NCI-H2029 treated with DMSO at 0.1 percent for 48 hours (cell line): ENCODE results near the gene PSMB3.
A peak's percentile ranks its signal among the peaks of the same experiment; 100 is the strongest.

Experiments used
- DNase-seq: peaks from one replicate; lab custom pipeline; 2025; lab: John Stamatoyannopoulos, UW

Gene PSMB3

DNA sequence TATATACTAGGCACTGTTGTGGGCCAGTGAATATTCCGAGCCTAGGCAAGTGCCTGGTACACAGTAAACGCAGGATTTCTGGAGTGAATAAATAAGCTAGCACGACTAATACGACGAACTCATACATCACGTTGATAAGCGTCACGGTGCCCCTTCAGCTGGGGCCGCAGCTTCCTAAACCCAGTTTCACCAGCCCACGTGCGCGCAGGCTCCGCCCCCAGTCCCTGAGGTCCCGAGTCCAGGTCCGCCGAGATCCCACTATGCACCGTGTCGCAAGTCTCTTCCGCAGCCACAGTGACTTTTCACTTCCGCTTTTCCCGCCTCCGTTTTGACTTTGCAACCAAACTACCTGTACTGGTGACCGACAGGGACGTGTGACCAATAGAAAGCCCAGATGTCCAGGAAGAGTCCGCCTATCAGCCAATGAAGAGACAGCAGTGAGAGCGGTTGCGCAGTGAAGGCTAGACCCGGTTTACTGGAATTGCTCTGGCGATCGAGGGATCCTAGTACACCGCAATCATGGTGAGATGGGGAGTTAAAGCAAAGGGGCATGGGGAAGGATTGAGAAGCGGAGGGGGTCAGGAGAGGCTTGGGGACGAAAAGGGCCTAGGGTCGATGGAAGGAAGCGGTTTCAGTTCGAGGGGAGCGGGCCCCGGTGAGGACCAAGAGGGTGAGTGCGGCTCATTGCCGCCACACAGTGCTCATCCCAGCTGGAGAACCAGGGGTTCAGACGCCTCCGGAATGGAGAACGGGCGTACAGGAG is at the start of gene PSMB3:
Gene PSMB3 (plus strand): TSS at position 434 of the 763 bp plus-strand sequence. CDS start 86 bp downstream, at position 520.
- DNase-seq, result peak; percentile 99

- no peak for DNase-seq
Observed at GRCh38 chr17:38702916-38703741, 49.4 kb upstream of the PSMB3 start.

DNA sequence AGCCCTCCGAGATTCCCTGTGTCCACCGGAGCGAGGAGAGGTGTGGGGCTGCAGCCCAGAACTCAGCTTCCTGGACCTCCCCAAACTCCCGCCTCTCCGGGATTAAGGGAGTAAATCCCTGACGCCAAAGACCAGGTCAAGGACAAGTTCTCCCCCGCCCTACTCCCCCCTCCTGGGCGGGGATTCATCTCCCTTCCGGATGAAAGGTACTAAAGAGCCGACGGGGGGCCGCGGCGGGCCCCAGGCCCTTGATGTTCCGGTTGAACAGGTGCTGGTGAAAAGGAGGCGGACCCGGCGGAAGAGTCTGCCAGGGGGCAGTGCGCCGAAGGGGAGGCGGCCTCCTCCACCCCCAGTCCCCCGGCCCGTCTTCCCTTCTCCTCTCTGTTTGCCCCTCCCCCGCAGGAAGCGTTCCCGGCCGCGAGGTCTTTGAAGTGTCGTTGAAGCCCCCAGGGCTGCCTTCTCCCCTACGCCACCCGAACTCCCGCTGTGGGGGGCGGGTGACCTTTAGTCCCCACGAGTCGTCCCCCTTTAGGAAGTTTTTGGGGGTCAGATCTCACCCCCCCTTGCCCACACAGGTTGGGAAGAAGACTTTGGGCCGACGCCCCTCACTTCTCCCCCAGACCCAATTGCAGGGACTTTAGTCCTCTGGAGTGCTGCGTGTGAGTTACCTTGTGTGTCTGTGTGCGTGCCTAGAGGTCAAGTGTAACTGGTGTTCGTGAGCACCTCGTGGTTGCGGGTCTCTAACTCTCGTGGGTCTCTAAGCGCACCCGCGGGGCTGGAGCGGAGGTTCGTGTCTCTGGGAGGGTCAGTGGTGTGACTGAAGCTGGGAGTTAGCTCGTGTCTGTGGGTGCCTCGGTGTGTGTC is 48.6 kb upstream of the PSMB3 start:
- DNase-seq, result peak; percentile 83

DNA sequence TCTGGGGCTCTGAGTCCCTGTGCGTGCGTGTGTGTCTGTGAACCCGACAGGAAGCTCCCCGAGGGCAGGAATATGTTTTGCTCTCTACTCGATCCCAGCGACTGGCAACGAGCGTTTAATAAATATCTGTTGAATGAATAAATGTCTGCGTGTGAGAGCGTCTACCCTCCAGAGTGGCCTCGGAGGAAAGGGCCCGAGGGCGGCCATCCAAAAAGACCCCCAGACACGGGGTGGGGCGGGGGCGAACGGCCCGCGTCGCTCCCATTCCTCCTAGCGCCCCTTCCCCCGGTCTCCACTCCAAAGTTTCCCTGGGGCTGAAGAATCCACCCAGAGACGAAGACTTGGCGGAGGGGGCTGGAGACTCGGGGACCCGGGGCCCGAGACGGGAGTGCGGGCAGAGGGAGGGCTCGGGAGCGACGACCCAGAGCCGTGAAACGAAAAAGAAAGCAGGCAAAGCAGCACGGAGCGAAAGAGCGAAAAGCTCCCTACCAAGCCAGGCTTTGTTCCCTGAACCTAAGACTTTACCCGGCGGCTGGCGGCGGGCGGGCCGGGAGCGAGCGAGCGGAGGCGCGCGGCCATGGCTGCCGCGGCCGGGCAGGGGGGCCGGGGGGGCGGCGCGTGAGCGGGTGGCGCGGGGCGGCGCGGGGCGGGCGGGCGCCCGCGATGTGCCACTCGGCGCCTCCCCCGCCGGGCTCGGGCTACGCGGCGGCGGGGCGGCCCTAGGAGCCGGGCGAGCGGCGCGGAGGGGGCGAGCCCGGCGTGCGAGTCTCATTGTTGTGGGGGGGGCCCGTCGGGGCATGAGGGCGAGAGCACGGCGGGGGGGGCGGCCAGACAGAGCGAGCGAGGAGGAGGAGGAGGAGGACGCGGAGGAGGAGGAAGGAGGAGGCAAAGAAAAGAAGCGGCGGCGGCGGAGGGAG is 47.7 kb upstream of the PSMB3 start, which contains the start of gene MLLT6:
Gene MLLT6 (plus strand): TSS at position 668 of the 917 bp plus-strand sequence. CDS start 360 bp downstream, outside the sequence.
- DNase-seq, result peak; percentile 35

DNA sequence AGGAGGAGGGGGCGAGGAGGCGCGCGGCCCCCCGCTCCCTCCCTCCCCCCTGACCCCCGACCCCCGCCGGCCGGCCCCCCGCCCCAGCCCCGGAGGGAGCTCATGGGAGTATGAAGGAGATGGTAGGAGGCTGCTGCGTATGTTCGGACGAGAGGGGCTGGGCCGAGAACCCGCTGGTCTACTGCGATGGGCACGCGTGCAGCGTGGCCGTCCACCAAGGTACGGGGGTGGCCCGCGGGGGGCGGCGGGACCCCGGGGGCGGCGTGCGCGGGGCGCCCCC is 47.1 kb upstream of the PSMB3 start:
- DNase-seq, result no peak

GRCh38 chr17:38705803-38706504 is 46.6 kb upstream of the PSMB3 start:
- DNase-seq, result no peak

DNA sequence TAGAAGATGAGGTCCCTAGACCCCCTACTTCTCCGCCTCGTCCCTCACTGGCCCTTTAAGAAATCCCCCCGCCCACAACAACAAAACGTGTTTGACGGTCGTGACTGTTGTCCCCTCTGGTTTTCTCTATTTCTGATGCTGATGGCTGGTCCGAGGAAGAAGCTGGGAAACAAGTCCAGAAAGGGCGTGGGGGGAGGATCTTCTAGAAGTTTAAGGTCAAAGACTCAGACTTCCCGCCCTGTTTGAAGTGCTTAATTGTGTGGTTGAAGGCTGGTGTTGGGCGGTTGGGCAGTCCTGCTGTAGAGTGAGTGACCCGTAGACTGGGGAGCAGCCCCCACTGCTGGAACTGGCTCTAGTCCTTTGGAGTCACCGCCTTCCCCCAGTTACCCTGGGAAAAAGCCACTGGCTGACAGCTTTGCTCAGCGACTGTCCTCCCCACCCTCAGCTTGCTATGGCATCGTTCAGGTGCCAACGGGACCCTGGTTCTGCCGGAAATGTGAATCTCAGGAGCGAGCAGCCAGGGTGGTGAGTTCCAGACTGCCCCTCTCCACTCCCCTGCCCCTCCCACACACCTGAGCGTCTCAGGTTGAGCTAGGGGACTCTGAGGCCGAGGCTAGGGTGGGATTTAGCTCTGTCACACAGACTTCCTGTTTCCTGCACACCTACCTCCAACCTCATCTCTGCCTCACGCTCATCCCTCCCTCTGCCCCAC is 45.9 kb upstream of the PSMB3 start:
- DNase-seq, result peak; percentile 18

GRCh38 chr17:38707678-38708351 is 44.7 kb upstream of the PSMB3 start:
- DNase-seq, result peak; percentile 50

DNA sequence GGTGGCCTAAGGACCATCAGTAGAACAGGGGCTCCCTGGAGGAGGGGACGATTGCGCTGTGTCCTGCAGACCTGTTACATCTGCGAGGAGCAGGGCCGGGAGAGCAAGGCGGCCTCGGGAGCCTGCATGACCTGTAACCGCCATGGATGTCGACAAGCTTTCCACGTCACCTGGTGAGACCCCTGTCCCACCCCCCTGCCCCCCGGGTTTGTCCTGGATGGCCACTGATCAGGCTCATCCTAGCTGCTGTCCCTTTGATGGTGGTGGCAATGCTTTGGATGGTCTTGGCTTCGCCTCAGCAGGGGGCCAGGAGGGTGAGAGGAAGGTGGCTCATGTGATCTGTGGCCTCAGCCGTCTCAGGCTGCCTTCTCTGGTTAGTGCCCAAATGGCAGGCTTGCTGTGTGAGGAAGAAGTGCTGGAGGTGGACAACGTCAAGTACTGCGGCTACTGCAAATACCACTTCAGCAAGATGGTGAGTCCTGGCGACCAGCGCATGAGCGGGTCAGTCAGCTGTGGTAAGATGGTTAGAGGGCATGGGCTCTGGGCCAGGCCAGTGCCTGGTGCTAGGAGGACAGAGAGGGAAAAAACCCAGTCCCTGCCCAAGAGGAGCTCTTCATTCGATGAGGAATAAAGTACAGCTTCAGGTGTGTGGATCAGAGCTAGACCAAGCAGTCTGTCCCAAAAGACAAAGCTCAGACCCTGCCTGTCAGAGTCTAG is 43.3 kb upstream of the PSMB3 start:
- DNase-seq, result no peak

- no peak for DNase-seq
Observed at GRCh38 chr17:38709864-38710603, 42.5 kb upstream of the PSMB3 start.

DNA sequence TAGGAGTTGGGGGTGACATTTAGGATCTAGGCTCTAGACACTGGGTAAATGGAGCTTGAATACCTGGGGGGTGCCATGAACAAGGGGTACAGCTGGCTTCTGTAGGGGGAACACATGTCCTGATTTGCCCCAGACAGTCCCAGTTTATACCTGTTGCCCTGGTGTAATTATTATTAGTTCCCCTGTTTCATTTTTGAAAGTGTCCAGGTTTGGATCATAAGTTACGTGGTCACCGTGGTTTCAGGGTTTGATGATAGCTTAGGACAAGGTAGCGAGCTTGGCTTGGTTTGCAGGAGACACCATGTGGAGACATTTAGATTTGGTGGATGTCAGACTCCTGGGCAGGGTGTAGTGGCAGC is 42.0 kb upstream of the PSMB3 start:
- DNase-seq, result no peak

- no peak for DNase-seq
Observed at GRCh38 chr17:38710985-38711384, 41.6 kb upstream of the PSMB3 start.

DNA sequence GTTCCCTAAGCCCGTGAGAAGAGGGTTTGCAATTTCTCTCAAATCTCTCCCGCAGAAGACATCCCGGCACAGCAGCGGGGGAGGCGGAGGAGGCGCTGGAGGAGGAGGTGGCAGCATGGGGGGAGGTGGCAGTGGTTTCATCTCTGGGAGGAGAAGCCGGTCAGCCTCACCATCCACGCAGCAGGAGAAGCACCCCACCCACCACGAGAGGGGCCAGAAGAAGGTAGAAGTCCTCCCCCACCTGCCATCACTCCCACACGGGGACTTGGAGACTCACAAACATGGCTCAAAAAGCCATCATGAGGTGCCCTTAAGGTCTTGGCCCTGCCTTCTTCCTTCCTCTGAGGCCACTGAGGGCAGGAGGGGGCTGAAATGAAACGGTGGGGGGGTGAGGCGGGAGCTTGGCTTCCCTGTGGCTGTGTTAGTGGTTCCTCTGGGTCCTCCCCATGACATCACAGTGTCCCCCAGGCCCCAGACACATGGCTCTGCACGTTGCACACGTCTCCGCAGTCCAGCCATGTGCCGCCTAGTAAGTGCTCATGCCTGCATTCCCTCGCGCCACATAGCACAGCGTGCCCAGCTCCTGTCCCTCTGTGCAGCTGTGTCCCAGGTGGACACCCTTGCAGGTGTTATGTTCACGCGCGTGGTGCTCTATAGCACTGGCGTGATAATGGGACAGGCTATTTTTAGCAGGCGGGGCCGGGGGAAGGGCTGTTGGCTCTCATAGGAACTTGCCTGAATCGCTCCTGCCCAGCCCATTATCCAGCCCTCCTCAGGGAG is 40.6 kb upstream of the PSMB3 start:
- no peak for DNase-seq

DNA sequence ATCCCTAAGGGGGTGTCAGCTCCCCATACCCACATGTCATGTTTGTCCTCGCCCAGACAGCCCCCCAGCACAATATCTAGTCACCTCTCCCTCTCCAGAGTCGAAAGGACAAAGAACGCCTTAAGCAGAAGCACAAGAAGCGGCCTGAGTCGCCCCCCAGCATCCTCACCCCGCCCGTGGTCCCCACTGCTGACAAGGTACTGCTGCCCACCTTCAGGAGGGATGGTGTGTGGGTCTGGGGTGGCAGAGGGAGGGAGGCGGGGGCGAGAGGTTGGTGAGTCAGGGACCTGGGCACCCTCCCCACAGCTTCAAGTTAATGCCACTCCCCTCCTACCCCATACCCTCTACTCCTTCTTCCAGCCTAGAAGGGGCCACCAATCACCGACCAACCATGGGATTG is 39.9 kb upstream of the PSMB3 start:
- DNase-seq, result no peak

DNA sequence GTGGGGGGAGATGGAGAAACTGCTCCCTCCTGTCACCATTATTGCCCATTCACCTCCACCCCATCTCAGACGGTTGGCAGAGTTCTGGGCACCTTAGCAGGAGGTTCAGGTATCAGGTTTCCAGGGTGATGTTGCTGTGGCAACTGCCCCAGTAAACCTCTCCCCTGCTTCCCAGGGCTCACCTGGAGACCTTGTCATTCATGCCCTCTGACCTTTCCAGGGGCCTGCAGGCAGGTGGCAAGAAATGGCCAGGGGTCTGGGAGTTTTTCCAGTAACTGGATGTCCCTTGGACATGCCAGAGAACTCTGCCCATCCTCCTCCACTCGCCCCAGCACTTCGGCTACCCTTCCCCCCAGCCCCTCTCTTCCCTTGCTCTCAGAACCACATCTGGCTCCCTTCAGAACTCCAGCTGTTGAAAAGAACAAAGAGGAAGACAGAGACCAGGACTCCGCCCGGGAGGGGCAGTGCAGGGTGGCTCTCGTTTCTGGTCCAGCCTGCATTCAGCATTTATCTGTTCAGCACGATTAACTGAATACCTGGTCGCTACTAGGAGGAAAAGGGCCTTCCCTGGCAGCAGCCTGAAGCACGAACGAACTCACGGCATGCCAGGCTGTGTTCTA is 39.0 kb upstream of the PSMB3 start:
- DNase-seq, result no peak

- DNase-seq, result no peak
Observed at GRCh38 chr17:38715216-38715943, 37.2 kb upstream of the PSMB3 start.
